HG03469 (cell line): ENCODE results near the gene CDYL.

Experiments used
- ATAC-seq: cut with Tn5 transposase; IDR thresholded peaks from one replicate; pipeline ENCODE4 v1.9.1; 2021; ENCODE audit warnings: mild to moderate bottlenecking, moderate library complexity, moderate number of reproducible peaks; ENCODE audit not compliant: unreplicated experiment

The CDYL gene

GRCh38 chr6:4953440-4953839 is 177.2 kb downstream of the CDYL start:
- ATAC-seq: no peak

DNA sequence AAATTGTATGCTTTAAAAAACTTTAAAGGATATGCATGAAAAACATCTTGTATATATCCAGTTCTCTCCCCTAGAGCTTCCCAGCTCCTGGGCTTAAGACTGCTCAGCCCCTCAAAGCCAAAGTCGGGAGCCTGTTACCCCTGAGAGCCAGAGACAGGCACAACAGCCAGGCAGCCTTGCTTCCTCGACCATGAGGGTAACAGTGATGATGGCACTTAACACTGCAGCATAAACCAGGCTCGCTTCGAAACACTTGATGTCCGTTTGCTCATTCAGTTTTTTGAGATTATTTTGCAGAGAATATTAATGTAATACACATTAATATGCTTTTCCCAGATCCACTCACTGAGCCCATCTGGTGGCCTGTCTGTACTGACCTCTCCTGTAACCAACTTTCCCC is 180.4 kb downstream of the CDYL start:
- ATAC-seq: no peak

DNA sequence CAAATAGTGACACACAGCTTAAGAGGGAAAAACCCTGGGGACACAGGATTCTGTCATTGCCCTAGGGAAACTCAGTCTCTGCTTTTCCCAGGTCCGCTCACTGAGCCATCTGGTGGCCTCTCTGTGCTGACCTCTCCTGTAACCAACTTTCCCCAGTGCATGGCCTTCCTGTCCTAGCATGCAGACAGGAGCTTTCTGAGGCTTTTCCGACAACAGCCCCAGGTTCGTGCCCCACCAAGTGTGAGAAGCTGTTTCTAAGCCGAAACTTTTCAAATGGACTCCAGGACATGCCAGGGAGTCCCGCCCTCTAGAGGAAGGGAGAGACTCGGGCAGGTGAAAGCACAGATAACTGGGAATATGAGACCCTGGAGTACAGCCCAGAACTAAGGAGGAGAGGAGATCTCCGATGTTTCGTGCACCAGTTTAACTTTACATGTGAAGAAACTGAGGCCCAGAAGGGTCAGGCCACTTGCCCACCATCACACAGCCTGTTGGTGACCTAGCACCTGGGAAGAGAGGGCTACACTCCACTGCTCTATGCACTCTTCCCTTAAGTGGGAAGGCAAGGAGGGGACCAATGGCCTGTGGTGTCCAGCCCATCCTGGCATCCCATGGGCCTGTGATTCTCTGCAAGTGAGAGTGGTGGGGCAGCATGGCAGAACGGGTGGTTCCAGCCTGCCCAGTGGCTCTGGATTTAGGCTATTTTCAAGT is 181.5 kb downstream of the CDYL start:
- no peak for ATAC-seq

- no peak for ATAC-seq
These were observed 182.4 kb downstream of the CDYL start for GRCh38 chr6:4958624-4959023.

GRCh38 chr6:4961322-4962168 is 185.3 kb downstream of the CDYL start:
- no peak for ATAC-seq

DNA sequence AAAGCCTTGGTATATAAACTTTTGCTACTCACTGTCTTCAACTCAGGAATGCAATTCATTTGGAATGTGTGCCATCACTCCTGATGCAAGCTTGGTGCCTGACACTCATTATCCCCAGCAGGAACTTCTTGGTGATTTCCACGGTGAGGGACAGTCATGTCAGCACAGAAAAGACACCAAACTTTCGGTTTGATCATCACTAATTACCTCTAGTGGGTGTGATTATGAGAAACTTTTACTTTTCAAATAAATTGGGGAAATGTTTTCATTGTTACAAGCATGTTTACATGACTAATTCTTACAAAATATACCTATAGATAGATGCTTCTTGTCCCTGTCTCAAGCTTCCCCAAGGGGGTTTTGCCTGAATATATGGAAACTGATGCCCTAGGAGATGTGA is 186.7 kb downstream of the CDYL start:
- ATAC-seq: no peak

DNA sequence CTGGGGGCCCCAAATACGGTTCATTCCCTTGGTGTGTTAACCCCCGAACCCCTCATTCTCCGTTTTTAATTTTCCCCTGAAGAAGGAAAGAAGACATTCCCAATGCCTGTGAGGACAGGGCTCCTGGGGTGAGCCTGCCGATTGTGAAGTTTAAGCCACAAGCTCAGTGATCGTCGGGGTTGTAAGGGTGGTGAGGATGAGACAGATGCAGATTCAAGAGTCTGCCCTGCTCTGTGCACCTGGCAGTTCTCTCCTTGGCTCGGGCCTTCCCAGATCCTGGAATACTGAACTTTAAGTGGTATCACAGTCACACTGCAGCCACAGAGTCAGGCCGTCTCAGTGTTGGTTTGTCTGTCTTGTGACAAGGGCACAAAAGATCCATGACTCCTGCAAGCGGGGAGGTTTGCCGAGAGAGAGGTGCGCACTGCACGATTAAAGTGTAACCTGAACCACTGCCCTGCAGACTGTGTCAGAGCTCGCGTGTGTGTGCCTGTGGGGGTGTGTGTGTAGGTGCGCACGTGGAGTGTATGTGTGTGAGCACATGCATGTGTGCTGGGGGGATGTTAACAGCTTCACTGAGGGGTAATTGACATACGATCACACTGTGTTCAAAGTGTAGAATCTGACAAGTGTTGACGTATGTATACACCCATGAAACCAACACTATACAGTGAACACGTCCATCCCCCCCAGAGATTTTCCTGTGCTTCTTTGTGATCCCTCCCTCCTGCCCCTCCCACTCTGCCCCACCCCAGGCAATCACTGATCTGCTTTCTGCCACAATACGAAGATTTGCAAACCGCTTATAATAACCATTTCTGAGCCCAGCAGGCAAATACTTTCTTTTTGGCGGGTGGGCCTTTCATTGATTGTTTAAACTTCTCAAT is 188.7 kb downstream of the CDYL start:
- no peak for ATAC-seq

GRCh38 chr6:4965562-4966389 is 189.6 kb downstream of the CDYL start:
- ATAC-seq: no peak

- no peak for ATAC-seq
These were observed 191.3 kb downstream of the CDYL start for GRCh38 chr6:4967301-4968030.

DNA sequence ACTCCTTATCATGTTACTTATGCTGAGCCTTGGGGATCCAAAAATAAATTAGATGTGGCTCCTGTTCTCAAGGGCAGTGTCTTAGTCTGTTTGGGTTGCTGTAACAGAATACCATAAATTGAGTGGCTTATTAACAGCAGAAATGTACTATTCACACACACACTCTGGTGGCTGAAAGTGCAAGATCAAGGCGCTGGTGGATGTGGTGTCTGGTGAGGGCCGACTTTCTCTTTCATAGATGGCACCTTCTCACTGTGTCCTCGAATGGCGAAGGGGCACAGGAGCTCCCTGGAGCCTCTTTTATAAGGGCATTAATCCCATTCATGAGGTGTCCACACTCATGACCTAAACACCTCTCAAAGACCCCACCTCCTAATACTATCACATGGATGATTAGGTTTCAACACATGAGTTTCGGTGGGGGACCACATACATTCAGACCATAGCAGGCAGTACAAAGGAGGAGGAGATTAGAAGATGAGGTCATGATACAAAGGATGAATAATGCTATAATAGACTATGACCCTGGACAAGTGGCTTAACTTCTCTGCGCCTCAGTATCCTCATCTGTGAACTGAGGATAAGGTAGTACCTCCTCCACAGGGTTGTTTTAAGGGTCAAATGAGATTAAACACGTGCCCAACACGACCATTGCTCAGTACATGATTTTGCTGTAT is 193.5 kb downstream of the CDYL start:
- no peak for ATAC-seq

GRCh38 chr6:4970739-4971395 is 194.7 kb downstream of the CDYL start:
- no peak for ATAC-seq

GRCh38 chr6:4971851-4972250 is 195.6 kb downstream of the CDYL start:
- ATAC-seq: no peak

- no peak for ATAC-seq
These were observed 196.2 kb downstream of the CDYL start for GRCh38 chr6:4972438-4972837.

DNA sequence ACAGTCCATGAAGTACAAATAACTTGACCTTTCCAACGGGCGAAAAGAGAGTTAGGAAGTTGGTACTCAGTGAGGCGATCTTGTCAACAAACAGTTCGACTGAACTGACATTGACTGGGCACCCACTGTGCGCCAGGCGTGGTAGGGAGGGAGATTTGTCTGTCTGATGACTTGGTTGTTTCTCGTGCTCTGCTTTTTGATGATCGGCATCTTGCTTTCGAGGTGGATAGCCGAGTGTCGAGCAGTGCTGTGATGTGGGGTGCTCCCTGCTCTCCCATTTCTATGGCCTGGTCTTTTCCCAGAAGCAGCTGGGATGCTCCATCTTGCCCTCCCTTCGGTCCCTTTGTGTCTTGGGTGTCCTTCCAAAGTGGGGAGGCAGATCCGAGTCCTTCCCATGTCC is 197.2 kb downstream of the CDYL start:
- no peak for ATAC-seq

- no peak for ATAC-seq
These were observed 198.0 kb downstream of the CDYL start for GRCh38 chr6:4973982-4974745.

DNA sequence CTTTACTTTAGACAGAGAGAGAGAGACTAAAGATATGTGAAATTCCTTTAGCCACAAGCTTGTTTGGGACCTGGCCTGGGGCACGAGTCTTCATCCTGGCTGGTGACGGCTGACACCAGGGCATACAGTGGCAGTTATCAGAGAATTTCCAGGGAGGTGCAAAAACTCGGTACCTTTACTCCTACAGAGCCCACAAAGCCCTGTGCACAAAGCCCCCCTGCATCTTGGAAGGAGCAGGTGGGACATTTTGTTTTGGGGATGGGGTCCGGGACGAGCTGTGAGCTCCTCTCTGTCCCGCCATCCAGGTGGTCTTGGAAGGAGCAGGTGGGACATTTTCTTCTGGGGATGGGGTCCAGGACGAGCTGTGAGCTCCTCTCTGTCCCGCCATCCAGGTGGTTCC is 198.8 kb downstream of the CDYL start:
- ATAC-seq: no peak

- no peak for ATAC-seq
These were observed 199.3 kb downstream of the CDYL start for GRCh38 chr6:4975506-4975905.

- no peak for ATAC-seq
These were observed 201.3 kb downstream of the CDYL start for GRCh38 chr6:4977468-4977867.
